Liver (tissue), 9 donors: ENCODE results near the gene XRRA1. TPM values are rescaled to one million over a fixed set of nuclear protein-coding genes. Genes with fewer than 3 reads are reported as not detected.

Source experiments
- DNase-seq: peaks from one replicate; pipeline ENCODE4 v3.0.0-alpha.2; 2017; ENCODE audit warnings: low spot score
- H3K27ac ChIP-seq, 2 donors: one replicate each; pipeline ENCODE4 v1.7.0; 2013; ENCODE audit warnings: inconsistent platforms in 2 of 2, low read length in 2 of 2, control low read depth in 1 of 2, low read depth in 1 of 2, mild to moderate bottlenecking in 1 of 2
- H3K27me3 ChIP-seq, 4 donors: one replicate each; pipeline versions ENCODE4 v1.6.1 to v1.7.0; 2013; ENCODE audit warnings: low read length in 3 of 4, inconsistent platforms in 1 of 4, mild to moderate bottlenecking in 1 of 4, moderate library complexity in 1 of 4; ENCODE audit not compliant: control insufficient read depth in 4 of 4, insufficient read depth in 4 of 4
- H3K36me3 ChIP-seq, 4 donors: one replicate each; pipeline versions ENCODE4 v1.6.1 to v1.7.0; 2013; ENCODE audit warnings: low read length in 3 of 4, mild to moderate bottlenecking in 3 of 4, low read depth in 1 of 4, moderate library complexity in 1 of 4; ENCODE audit not compliant: control insufficient read depth in 4 of 4, insufficient read depth in 3 of 4
- H3K4me1 ChIP-seq, 4 donors: one replicate each; pipeline versions ENCODE4 v1.6.1 to v1.7.0; 2013; ENCODE audit warnings: low read length in 3 of 4, mild to moderate bottlenecking in 3 of 4, moderate library complexity in 1 of 4; ENCODE audit not compliant: control insufficient read depth in 4 of 4, insufficient read depth in 4 of 4
- H3K4me3 ChIP-seq, 3 donors: one replicate each; pipeline versions ENCODE4 v1.6.1 to v1.7.0; 2013; ENCODE audit warnings: low read length in 3 of 3, control low read depth in 1 of 3, low read depth in 1 of 3, mild to moderate bottlenecking in 1 of 3
- H3K9ac ChIP-seq, 2 donors: one replicate each; pipeline ENCODE4 v1.7.0; 2013; ENCODE audit warnings: low read length in 2 of 2, mild to moderate bottlenecking in 2 of 2, moderate library complexity in 2 of 2, control low read depth in 1 of 2, low read depth in 1 of 2
- H3K9me3 ChIP-seq, 4 donors: one replicate each; pipeline versions ENCODE4 v1.6.1 to v1.7.0; 2013; ENCODE audit warnings: low read length in 3 of 4; ENCODE audit not compliant: control insufficient read depth in 4 of 4
- CTCF ChIP-seq: fragments of 150-350 bp; IDR thresholded peaks from 2 replicates; pipeline ENCODE4 v1.5.1; 2017; ENCODE audit warnings: improper control_type of control experiment, low read depth, low read length; ENCODE audit not compliant: missing input control
- EGR1 ChIP-seq, 2 donors: IDR thresholded peaks; 2 replicates each; pipeline ENCODE4 v1.6.1; 2016 to 2018; ENCODE audit warnings: antibody characterized with exemption in 2 of 2, low read depth in 2 of 2
- FOXA1 ChIP-seq: IDR thresholded peaks from 2 replicates; pipeline ENCODE4 v1.6.1; 2016; ENCODE audit warnings: antibody characterized with exemption
- FOXA2 ChIP-seq: IDR thresholded peaks from 2 replicates; pipeline ENCODE4 v1.6.1; 2016; ENCODE audit warnings: antibody characterized with exemption
- HNF4A ChIP-seq, 2 donors: conservative IDR thresholded peaks; 2 replicates each; pipeline ENCODE4 v1.6.1; 2016; ENCODE audit warnings: antibody characterized with exemption in 2 of 2, mild to moderate bottlenecking in 2 of 2
- JUND ChIP-seq, 2 donors: IDR thresholded peaks; 2 replicates each; pipeline ENCODE4 v1.6.1; 2016; ENCODE audit warnings: antibody characterized with exemption in 2 of 2
- RAD21 ChIP-seq, 2 donors: IDR thresholded peaks; 2 replicates each; pipeline ENCODE4 v1.6.1; 2016; ENCODE audit warnings: antibody characterized with exemption in 2 of 2, mild to moderate bottlenecking in 2 of 2
- REST ChIP-seq: IDR thresholded peaks from 2 replicates; pipeline ENCODE4 v1.6.1; 2016; ENCODE audit warnings: antibody characterized with exemption, mild to moderate bottlenecking
- YY1 ChIP-seq: IDR thresholded peaks from 2 replicates; pipeline ENCODE4 v1.6.1; 2016; ENCODE audit warnings: antibody characterized with exemption, mild to moderate bottlenecking
- WGBS: extraction: QIAGEN DNeasy Blood & Tissue Kit; methylation state at CpG from one replicate; pipeline ENCODE4 v1.1.7; 2013; 5-methylcytosine and 5-hydroxymethylcytosine counted together
- polyA plus RNA-seq, 2 donors: library from polyadenylated mRNA; stranded (reverse) in 1 of 2; unstranded in 1 of 2; fragments of 200-250 nt in 1 of 2; fragments of >200 nt in 1 of 2; fragmentation: Nextera tagmentation in 1 of 2; extraction: Ambion mirVana in 1 of 2; gene quantifications; one replicate each; pipeline versions ENCODE4 v1.2.1 to v1.2.3, GENCODE V29; 2013 to 2015
- total RNA-seq, 2 donors: library from RNA; depleted of rRNA; stranded (reverse); fragments of >200 nt; gene quantifications; one replicate each; pipeline ENCODE4 v1.2.3, GENCODE V29; 2014
- donor health status: healthy.
- donor health status: healthy.
- donor health status: healthy.
- donor health status: healthy.
- donor health status: healthy.

XRRA1 gene
- total and polyA plus RNA-seq, 4 donors, result 3.8 to 11.6 (median 5.6) TPM

DNA sequence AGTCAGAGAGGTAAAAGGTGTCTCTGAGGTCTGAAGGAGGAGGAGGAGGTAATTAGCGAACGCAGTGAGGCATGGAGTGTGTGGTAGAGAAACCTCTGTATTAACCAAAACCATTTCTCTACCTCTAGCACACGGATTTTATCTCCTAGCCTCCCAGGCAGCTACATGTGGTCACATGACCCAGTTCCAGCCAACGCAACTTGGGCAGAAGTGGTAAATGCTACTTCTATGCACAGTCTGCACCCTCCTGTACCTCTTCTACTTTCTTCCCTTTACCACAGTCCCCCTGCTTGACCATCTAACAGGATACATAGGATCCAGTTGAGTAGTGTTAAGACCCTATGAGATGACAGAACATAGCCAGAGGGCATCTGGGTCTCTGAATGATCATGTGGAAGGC lies 95.7 kb downstream of the XRRA1 start:
- Histone ChIP-seq H3K27ac (no peak overlapping the region), H3K27me3 (no peaks in the 10 kb centered on the region), H3K9me3 (no peaks in the 10 kb centered on the region), H3K36me3 (peaks cover 0 to 19% (median 14%) of the 10 kb centered on the region in 4 donors), H3K9ac (no peak overlapping the region), H3K4me3 (no peak overlapping the region), H3K4me1 (peaks cover 0 to 4% (median 0%) of the 10 kb centered on the region in 4 donors)
- TF ChIP-seq YY1 (no peak), REST (no peak), RAD21 (IDR thresholded peaks at IDR 0.05) (no peak)
- 96% methylated on average over 4 of the region's 4 CpGs for WGBS
- DNase-seq, result no peak

DNA sequence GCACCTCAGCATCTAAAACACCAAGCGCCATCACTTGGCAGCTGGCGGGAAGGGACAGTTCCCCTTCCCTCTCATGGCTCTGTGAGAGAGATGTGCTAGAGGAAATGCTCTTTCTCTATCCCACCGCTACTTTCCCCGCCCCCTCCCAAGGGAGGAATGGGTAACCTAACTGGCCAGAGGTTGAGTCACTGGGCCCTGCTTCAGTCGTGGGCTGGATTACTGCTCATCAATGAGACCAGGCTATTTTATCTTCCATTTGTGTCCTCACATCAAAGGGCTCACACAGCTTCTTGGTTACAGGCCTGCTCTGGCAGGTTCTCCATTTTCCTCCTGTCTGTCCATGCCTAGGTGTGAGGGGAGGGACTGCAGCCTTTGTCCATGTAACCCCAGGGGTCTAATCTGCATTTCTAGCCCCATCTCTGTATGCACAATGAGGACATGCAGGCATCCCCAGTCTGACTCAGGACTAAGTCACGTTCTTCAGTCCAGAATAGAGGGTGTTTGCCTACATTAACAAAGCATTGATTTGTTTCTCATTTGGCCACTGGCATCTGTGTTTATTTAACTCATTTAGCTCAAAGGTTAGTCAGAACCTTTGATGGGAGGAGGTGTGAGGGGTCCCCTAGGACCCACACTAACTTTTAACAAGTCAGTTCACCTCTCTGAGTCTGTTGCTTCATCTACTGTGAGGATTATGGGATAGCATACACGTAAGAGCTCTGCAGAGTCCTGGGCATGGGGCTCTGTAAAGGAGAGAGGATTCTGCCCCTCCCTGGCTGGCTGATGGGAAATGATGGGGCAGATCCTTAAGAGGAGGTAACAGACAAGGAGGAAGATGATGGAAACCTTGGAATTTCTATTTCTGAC lies 99.1 kb downstream of the XRRA1 start:
- Histone ChIP-seq H3K4me3 (no peak overlapping the region), H3K4me1 (peaks cover 0 to 4% (median 0%) of the 10 kb centered on the region in 4 donors), H3K36me3 (peaks cover 0 to 31% (median 10%) of the 10 kb centered on the region in 4 donors), H3K27me3 (no peaks in the 10 kb centered on the region), H3K9ac (no peak overlapping the region), H3K27ac (no peak overlapping the region), H3K9me3 (no peaks in the 10 kb centered on the region)
- no peak for TF ChIP-seq FOXA2
- no peak for TF ChIP-seq JUND (IDR thresholded peaks at IDR 0.05)
- TF ChIP-seq YY1, result no peak
- TF ChIP-seq HNF4A (conservative IDR thresholded peaks at IDR 0.05), result no peak
- WGBS, result 73% methylated on average over 7 of the region's 7 CpGs
- no peak for DNase-seq

DNA sequence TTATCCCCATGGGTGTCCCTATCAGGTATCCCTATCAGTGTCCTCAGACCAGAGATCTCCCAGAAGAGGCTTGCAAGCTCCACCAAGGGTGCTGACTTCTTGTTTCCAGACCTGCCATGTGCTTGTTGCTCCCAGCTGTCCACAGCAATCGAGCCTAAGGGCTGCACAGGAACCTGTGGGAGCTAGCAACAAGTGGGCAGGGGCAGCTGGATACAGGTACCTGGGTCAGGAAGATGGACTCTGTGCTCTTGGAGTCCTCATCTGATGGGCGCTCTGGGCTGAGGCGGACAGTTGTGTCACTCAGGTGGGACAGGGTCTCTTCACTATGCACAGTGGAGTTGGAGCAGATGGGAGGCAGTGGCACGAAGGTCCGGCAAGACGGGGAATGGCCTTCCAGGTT lies 101.0 kb downstream of the XRRA1 start:
- Histone ChIP-seq H3K36me3 (peaks cover under 1 to 49% (median 9%) of the 10 kb centered on the region in 4 donors), H3K4me1 (peaks cover 0 to 4% (median 0%) of the 10 kb centered on the region in 4 donors), H3K27ac (no peak overlapping the region), H3K9ac (no peak overlapping the region), H3K27me3 (no peaks in the 10 kb centered on the region), H3K4me3 (no peak overlapping the region), H3K9me3 (no peaks in the 10 kb centered on the region)
- TF ChIP-seq EGR1 (IDR thresholded peaks at IDR 0.05; ENCODE audit: low read depth in 2 of 2) (no peak), JUND (IDR thresholded peaks at IDR 0.05) (no peak), CTCF (no peak), FOXA1 (no peak), REST (no peak)
- 96% methylated on average over 6 of the region's 6 CpGs for WGBS
- no peak for DNase-seq
